Kidney (tissue), 14 donors: ENCODE measurements around the gene AGTR1. TPM values are rescaled to one million over a fixed set of nuclear protein-coding genes. Genes with fewer than 3 reads are reported as not detected.

Experiments
- DNase-seq, 5 donors: peaks; one replicate each; pipeline ENCODE4 v3.0.0-alpha.2; 2013 to 2020
- FAIRE-seq: peaks from 2 replicates; lab custom pipeline; 2012; peaks lifted over from hg19 to GRCh38; lab: Jason Lieb, UNC
- H3K27ac ChIP-seq, 2 donors: one replicate each; pipeline ENCODE4 v1.7.0; 2013; ENCODE audit warnings: low read depth in 2 of 2, low read length in 2 of 2, inconsistent platforms in 1 of 2
- H3K27me3 ChIP-seq: one replicate; pipeline ENCODE4 v1.7.1; 2013; ENCODE audit warnings: low read length, inconsistent platforms; ENCODE audit not compliant: control insufficient read depth, insufficient read depth
- H3K36me3 ChIP-seq, 3 donors: one replicate each; pipeline versions ENCODE4 v1.7.0 to v1.7.1; 2013; ENCODE audit warnings: low read length in 3 of 3, control low read depth in 1 of 3, inconsistent platforms in 1 of 3; ENCODE audit not compliant: insufficient read depth in 3 of 3, control insufficient read depth in 2 of 3
- H3K4me1 ChIP-seq, 3 donors: one replicate each; pipeline versions ENCODE4 v1.7.0 to v1.7.1; 2013; ENCODE audit warnings: low read length in 3 of 3, inconsistent platforms in 1 of 3, low read depth in 1 of 3; ENCODE audit not compliant: control insufficient read depth in 2 of 3, insufficient read depth in 2 of 3
- H3K4me3 ChIP-seq, 3 donors: one replicate each; pipeline versions ENCODE4 v1.7.0 to v1.8.1; 2013; ENCODE audit warnings: low read length in 3 of 3, control low read depth in 1 of 3, inconsistent platforms in 1 of 3
- H3K9ac ChIP-seq, 3 donors: one replicate each; pipeline versions ENCODE4 v1.7.0 to v1.7.1; 2013; ENCODE audit warnings: low read length in 3 of 3, control low read depth in 1 of 3, inconsistent platforms in 1 of 3
- H3K9me3 ChIP-seq, 3 donors: one replicate each; pipeline versions ENCODE4 v1.7.0 to v1.7.1; 2013; ENCODE audit warnings: low read length in 3 of 3, control low read depth in 1 of 3, inconsistent platforms in 1 of 3; ENCODE audit not compliant: control insufficient read depth in 2 of 3, insufficient read depth in 1 of 3
- CTCF ChIP-seq: IDR thresholded peaks from 3 replicates; pipeline ENCODE4 v1.5.1; 2012; ENCODE audit warnings: mild to moderate bottlenecking, moderate library complexity, borderline replicate concordance; ENCODE audit not compliant: insufficient read depth; ENCODE audit errors: extremely low read depth
- intact Hi-C: fragments of 100-400 bp; cut with DNase I; formaldehyde crosslinking; loops from one replicate; pipeline ENCODE4 v1.11.1; 2022
- polyA plus RNA-seq: library from polyadenylated mRNA; stranded (reverse); fragments of 350-450 nt; fragmentation: Illumina TruSeq; extraction: RNeasy Lipid Tissue Mini Kit (QIAGEN cat#74804); gene quantifications from one replicate; pipeline ENCODE4 v1.2.3, GENCODE V29; 2014; ENCODE audit warnings: low read depth, low replicate concordance; ENCODE audit not compliant: insufficient read depth
- total RNA-seq: library from RNA; stranded (reverse); fragmentation: NEBNext Ultra II Directional; extraction: Animal tissue kit (Norgen Biotek cat#: 25700); gene quantifications from one replicate; pipeline ENCODE4 v1.2.1, GENCODE V29; 2021
- donor health status: control.
- donor health status: control.
- donor health status: control.
- donor health status: control.
- donor health status: control.
- donor health status: DM: yes; HTN: yes; CAD: no.
- donor health status: Normal renal cell carcinoma (clear cell type).

AGTR1 gene
- total and polyA plus RNA-seq, 2 donors from 2014 or later = 5.6 to 14.8 TPM

DNA sequence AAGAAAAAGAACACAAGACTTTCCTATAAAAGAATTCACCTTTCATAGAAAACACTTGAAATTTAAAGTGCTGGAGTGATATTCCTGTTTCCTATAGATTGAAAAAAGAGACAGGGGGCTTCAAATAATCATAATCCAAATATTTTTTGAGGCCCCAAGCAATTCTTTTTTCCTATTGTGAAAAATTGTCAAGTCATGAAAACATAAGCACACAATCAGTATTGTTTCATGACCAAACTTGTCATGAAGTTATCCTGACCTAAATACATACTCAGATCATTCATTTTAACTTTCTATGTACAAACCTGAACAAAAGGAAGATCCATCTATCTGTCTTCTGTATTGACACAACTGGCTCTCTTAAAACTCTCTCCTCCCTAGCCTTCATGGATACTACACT is 57.9 kb downstream of the AGTR1 start:
- Histone ChIP-seq H3K27ac (no peak overlapping the region), H3K9me3 (no peaks in the 10 kb centered on the region), H3K36me3 (no peaks in the 10 kb centered on the region), H3K27me3 (no peaks in the 10 kb centered on the region), H3K9ac (no peak overlapping the region), H3K4me3 (no peak overlapping the region), H3K4me1 (no peaks in the 10 kb centered on the region)
- FAIRE-seq = no peak
- intact Hi-C loops = no loop called here
- no peak for TF ChIP-seq CTCF
- no peak for DNase-seq

- FAIRE-seq (no peak), DNase-seq (no peak)
- Histone ChIP-seq H3K4me1 (no peaks in the 10 kb centered on the region), H3K9me3 (no peaks in the 10 kb centered on the region), H3K9ac (no peak overlapping the region), H3K27ac (no peak overlapping the region), H3K36me3 (no peaks in the 10 kb centered on the region), H3K4me3 (no peak overlapping the region), H3K27me3 (no peaks in the 10 kb centered on the region)
- no peak for TF ChIP-seq CTCF
- intact Hi-C loops = no loop called here
Measured at GRCh38 chr3:148756311-148756710, 58.6 kb downstream of the AGTR1 start.

DNA sequence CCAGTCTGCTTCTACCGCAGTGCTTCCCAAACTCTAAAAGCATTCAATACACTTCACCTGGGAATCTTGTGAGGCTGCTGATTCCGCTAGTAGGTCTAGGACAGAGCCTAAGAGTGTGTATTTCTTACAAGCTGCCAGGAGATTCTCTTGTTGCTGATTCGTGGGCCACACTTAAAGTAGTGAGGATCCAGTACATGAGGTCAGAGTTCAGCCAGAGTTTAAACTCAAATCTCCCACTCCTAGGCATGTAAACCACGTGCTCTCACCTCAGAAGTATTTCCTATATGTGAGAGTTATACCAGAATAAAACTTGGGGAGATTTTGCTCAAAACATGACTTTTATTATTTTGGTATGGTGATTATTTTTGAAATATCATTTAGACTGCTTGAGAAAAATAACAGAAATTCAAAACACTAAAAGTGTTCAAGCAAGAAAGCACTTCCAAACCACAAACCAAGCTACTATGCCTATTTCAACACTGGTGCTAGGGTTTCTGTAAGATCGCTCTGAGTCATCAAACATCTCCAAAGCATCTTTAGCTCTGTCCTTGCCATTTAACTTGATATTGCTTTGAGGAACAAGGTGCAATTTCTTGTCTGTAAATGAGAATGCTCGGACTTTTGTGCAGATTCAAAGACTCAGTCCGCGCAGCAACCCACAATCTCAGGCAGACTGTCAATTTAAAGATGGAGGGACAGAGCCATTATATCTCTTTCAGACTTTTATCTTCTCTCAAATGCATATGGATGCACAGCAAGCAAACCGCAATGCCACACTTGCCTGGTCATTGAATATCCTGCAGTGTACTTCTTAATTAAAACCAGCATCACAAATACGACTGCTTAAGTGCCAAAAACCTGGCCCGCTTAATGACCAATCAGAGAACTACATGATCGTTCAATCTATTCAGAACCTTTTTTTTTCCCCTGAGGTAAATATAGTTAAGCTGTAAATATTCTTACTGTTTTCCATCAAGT is 59.8 kb downstream of the AGTR1 start:
- no peak for FAIRE-seq
- no peaks in the 10 kb centered on the region for H3K9me3 ChIP-seq
- no peak for DNase-seq
- H3K4me1 ChIP-seq = no peaks in the 10 kb centered on the region
- intact Hi-C loops = no loop called here
- H3K9ac ChIP-seq = no peak overlapping the region
- TF ChIP-seq CTCF = no peak
- no peaks in the 10 kb centered on the region for H3K36me3 ChIP-seq
- H3K4me3 ChIP-seq = no peak overlapping the region
- no peaks in the 10 kb centered on the region for H3K27me3 ChIP-seq
- H3K27ac ChIP-seq = no peak overlapping the region
